Omental fat pad (tissue), 4 donors: Measurements from ENCODE around the gene CCL17. TPM values are rescaled to one million over a fixed set of nuclear protein-coding genes. Genes with fewer than 3 reads are reported as not detected.
"Not testable (repeated sequence)": the region's sequence is repeated elsewhere in the genome, so short reads cannot be mapped to it uniquely, and the experiment has no call there.

ENCODE experiments used
- ATAC-seq: fragments of 150-250 bp; one replicate; pipeline ENCODE4 v1.9.1; 2016; ENCODE audit warnings: mild to moderate bottlenecking, moderate library complexity; ENCODE audit not compliant: low FRiP score
- DNase-seq: peaks from one replicate; pipeline ENCODE4 v3.0.0-alpha.2; 2019; ENCODE audit warnings: low spot score
- total RNA-seq, 4 donors: library from RNA; depleted of rRNA; stranded (reverse); fragments of >200 nt; gene quantifications; one replicate each; pipeline ENCODE4 v1.1.0, GENCODE V29; 2016
- TF ChIP-seq, protein P1 (sequence below), 3 donors: fragments of 450-650 bp; IDR thresholded peaks; one replicate each; pipeline ENCODE4 v1.5.1; 2016 to 2017; ENCODE audit warnings: antibody characterized with exemption in 3 of 3, mild to moderate bottlenecking in 3 of 3, moderate library complexity in 2 of 3

The CCL17 gene
- total RNA-seq, 4 donors from 2014 or later = not detected

DNA sequence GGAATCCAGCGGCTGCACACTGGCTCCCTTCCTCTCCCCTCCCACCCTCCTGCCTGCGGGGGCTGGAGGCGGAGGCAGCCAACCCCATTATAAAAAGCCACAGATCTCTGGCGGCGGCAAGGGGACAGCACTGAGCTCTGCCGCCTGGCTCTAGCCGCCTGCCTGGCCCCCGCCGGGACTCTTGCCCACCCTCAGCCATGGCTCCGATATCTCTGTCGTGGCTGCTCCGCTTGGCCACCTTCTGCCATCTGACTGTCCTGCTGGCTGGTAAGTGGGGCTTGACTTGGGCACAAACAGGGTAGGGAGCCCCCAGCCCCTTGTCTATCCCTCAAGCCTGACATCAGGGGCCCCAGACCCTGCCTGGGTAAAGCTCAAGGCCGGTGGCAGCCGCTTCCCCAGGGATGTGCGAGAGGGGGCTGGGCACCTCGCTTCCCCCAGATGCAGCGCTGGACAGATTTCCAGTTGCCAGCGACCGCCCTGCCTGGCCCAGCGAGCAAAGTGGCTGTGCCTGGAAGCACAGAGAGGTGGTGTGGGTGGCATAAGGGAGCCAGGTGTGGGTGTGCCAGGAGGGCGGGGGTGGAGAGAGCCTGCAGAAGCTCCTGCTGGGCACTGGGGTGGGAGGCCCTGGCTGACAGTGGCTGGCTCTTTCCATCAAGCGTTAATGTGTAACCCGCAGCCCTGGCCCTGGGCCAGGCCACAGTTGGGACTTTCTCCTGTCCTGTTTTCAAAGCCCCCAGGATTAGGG is 32.0 kb upstream of the CCL17 start, which contains the start of gene CX3CL1:
Gene CX3CL1, plus strand, starts transcription at position 119 of the 745 bp plus-strand sequence. Its CDS starts 79 bp downstream, at position 198.
- DNase-seq = no peak
- TF ChIP-seq, protein P1, sequence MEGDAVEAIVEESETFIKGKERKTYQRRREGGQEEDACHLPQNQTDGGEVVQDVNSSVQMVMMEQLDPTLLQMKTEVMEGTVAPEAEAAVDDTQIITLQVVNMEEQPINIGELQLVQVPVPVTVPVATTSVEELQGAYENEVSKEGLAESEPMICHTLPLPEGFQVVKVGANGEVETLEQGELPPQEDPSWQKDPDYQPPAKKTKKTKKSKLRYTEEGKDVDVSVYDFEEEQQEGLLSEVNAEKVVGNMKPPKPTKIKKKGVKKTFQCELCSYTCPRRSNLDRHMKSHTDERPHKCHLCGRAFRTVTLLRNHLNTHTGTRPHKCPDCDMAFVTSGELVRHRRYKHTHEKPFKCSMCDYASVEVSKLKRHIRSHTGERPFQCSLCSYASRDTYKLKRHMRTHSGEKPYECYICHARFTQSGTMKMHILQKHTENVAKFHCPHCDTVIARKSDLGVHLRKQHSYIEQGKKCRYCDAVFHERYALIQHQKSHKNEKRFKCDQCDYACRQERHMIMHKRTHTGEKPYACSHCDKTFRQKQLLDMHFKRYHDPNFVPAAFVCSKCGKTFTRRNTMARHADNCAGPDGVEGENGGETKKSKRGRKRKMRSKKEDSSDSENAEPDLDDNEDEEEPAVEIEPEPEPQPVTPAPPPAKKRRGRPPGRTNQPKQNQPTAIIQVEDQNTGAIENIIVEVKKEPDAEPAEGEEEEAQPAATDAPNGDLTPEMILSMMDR (IDR thresholded peaks at IDR 0.05) = no peak
- peak; percentile 25 for ATAC-seq

DNA sequence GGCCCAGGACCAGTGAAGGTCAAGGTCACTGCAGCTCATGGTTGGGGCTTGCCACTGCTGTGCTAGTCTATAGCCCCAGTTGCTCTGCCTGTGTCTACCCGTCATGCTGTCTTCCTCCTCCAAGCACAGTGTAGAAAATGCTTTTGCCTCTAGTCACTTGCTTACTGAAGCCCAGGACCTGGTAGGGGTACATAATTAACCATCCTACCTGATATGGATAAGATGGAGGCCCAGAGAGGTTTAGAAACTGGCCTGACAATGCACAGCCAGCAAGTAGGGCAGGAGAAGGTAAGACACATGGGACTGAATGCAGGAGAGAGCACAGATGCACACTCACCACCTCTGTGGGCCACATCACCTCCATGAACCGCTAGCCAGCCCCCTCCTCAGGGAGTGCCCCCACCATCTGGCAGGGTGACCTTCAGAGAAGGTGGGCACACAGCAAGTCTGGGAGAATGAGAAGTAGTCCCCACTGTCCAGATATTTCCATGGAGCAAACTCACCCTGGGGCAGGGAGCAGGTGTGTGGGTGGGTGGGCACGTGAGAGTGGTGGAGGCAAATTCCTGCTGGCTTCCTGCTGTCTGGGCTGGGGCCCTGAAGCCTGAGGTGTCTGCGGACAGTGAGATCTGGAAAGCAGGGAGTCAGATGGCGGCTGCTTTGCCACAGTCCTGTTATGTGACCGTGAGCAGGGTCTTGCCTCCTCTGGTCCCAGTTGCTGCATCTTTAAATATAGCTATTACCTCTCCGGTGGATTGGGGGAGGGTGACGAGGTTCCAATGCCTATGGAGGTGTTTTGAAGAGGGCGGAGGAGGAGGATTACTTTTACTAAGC is 31.2 kb upstream of the CCL17 start:
- ATAC-seq = no peak
- TF ChIP-seq, protein P1 (IDR thresholded peaks at IDR 0.05) = no peak
- DNase-seq = no peak

DNA sequence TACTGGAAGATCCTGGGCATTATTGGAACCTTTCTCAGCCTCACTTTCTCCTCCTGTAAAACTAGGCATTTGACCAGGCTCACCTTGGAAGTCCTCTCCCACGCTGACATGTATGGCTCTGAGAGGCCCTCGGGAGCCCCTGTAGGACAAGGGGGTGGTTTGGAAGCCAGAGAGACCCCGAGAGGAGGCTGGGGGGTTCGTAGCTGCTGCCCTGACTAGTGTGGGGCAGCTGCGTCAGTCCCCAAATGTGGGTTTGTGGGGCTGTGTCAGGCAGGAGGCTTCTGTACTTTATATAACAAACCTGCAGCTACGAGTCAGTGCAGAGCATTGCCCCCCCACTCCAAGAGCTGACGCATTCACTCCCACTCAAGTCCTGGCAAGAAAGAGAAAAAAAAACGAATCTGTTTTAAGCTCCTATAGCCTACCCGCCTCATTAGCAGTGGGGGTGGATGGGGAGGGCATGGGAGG is 30.5 kb upstream of the CCL17 start:
- TF ChIP-seq, protein P1 (IDR thresholded peaks at IDR 0.05) = no peak
- ATAC-seq = peak; percentile 73
- no peak for DNase-seq

DNA sequence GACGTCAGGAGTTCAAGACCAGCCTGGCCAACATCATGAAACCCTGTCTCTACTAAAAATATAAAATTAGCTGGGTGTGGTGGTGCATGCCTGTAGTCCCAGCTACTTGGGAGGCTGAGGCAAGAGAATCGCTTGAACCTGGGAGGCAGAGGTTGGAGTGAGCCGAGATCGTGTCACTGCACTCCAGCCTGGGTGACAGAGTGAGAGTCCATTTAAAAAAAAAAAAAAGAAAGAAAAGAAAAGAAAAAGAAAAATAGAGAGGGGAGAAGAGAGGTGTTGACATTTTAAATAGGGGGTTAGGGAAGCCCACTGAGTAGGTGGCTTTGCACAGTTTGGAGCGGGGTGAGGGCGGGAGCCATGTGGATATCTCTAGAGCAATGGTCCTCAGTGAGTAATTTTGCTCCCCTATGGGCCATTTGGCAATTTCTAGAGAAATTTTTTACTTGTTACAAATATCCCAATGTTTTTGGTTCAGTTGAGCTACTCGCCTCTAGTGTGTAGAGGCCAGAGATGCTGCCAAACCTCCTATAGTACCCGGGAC is 29.6 kb upstream of the CCL17 start:
- ATAC-seq, DNase-seq: not testable (repeated sequence)

DNA sequence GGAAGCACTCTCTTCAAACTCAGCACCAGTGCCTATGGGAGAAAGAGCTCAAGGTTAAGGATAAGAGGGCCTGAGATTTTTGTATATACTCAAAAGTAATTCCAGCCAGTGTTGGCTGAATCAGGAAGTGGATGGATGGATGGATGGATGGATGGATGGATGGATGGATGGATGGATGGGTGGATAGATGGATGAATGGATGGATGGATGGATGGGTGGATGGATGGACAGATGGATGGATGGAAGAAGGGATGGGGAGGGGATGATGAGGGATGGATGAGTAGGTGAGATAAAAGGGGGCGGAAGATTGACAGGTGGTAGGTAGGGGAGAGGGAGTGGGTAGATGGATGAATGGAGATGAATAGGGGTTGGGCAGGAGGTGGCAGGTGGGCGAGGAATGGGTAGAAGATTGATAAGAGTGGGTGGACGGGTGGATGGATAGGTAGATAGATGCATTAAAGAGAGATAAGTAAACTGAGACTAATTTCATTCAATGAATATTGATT is 28.2 kb upstream of the CCL17 start:
- ATAC-seq (no peak), DNase-seq (no peak)

DNA sequence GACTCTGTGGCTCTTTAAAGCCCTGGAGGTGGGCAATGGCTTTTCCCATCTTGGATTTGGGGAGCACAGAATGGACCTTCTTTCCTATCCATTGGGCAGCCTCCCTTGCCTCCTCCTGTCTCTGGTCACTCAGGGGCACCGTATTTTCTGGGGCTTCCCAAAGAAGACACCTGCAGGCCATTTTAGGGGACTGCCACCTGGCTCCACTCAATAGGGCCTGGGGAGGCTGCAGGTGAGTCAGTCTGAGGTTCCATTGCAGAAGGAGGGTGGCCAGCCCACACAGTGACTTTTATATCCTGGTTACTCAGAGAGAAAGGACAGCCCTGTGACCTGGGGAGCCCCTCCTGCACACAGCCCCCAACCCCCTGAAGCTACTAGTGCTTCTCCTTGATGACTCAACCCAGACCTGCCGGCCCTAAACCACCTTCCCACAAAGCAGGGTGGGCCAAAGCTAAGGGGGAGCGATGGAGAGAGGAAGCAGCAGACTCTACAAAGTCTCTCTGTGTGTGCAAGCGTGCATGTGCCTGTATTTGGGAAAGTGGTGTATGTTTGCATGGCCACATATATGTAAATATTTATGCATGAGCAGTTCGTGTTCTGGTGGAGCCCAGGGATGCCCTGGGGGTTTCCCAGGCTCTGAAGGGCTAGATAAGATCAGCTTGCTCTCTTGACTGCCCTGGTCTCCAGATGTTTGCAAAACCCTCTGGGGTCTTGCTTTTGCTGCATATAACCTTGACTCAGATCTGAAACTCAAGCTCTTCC is 27.3 kb upstream of the CCL17 start:
- DNase-seq (no peak), ATAC-seq (no peak)
- TF ChIP-seq, protein P1 (IDR thresholded peaks at IDR 0.05) = no peak

More for the DNA sequence above, 28.2 kb upstream of the CCL17 start:
- TF ChIP-seq, protein P1 (IDR thresholded peaks at IDR 0.05) = no peak
